ENCODE data around the gene BFSP2. TPM values are rescaled to one million over a fixed set of nuclear protein-coding genes. Genes with fewer than 3 reads are reported as not detected.

Gene BFSP2
- total and polyA plus RNA-seq, 2 of the 13 experiments (the other 11 are each of a cell fraction or from before 2014, with no cell fraction given): not detected

DNA sequence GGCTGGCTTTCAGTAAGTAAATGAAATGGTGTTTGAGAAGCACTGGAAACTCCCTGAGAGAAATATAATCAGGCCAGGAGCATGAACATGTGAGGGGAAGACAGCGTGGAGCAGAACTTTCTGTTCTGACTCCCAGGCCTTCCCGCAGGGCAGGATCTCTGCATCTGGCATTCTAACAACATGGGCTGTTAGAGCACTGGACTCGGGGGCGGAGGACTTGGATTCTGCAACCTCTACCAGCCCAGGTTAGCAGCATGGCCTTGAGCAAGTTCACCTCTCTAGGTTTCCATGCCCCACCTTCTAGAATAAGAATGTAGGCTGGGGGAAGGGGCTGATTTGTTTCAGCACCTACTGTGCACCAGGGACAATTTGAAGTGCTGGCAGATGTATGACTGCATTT is 12.5 kb upstream of the BFSP2 start:
- CTCF ChIA-PET (ENCODE audit: low intra/inter-chr PET ratio, low total read pairs): no interaction called here
- Histone ChIP-seq H3K9ac (ENCODE audit: insufficient read depth, low read depth, low read length) (no peak overlapping the region), H3K4me2 (ENCODE audit: low read depth, low read length) (no peak overlapping the region), H3K36me3 (replicated peaks in 1 of 2; ENCODE audit: control insufficient read depth in 1 of 2, insufficient read depth in 2 of 2, low read length in 2 of 2) (no peaks in the 10 kb centered on the region), H3K4me1 (ENCODE audit: insufficient read depth, low read length) (peaks cover 11% of the 10 kb centered on the region), H3K27ac (ENCODE audit: extremely low read length, insufficient read depth, low read length) (no peak overlapping the region), H3K79me2 (ENCODE audit: insufficient read depth, low read length) (no peaks in the 10 kb centered on the region), H3K9me3 (ENCODE audit: low read length) (no peaks in the 10 kb centered on the region), H4K20me1 (ENCODE audit: insufficient read depth, low read length) (no peaks in the 10 kb centered on the region), H3K4me3 (replicated peaks in 1 of 3; ENCODE audit: insufficient read depth in 1 of 3, low read depth in 2 of 3, low read length in 3 of 3) (no peak overlapping the region), H3K27me3 (ENCODE audit: control insufficient read depth in 1 of 2, insufficient read depth in 2 of 2, low read length in 2 of 2) (peaks cover 2 to 11% of the 10 kb centered on the region in 2 experiments; a peak in 1 of 5 replicates), H2AFZ (ENCODE audit: low read length) (no peak overlapping the region)
- BruUV-seq (replicated peaks): no TSS peak
- DNase-seq (ENCODE audit: low spot score) (no peak), ATAC-seq (no peak), FAIRE-seq (no peak)
- TF ChIP-seq PRMT3 (CRISPR knock-in tag; IDR thresholded peaks at IDR 0.05; ENCODE audit: borderline replicate concordance, low read depth): no peak
- no peak for TF ChIP-seq BCL6 (CRISPR knock-in tag; IDR thresholded peaks at IDR 0.05)
- TF ChIP-seq KLF13 (CRISPR knock-in tag; IDR thresholded peaks at IDR 0.05): no peak
- TF ChIP-seq ZNF709 (CRISPR knock-in tag; IDR thresholded peaks at IDR 0.05): no peak
- TF ChIP-seq CEBPG (CRISPR knock-in tag; IDR thresholded peaks at IDR 0.05): no peak
- TF ChIP-seq, protein P1, sequence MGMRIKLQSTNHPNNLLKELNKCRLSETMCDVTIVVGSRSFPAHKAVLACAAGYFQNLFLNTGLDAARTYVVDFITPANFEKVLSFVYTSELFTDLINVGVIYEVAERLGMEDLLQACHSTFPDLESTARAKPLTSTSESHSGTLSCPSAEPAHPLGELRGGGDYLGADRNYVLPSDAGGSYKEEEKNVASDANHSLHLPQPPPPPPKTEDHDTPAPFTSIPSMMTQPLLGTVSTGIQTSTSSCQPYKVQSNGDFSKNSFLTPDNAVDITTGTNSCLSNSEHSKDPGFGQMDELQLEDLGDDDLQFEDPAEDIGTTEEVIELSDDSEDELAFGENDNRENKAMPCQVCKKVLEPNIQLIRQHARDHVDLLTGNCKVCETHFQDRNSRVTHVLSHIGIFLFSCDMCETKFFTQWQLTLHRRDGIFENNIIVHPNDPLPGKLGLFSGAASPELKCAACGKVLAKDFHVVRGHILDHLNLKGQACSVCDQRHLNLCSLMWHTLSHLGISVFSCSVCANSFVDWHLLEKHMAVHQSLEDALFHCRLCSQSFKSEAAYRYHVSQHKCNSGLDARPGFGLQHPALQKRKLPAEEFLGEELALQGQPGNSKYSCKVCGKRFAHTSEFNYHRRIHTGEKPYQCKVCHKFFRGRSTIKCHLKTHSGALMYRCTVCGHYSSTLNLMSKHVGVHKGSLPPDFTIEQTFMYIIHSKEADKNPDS (CRISPR knock-in tag; IDR thresholded peaks at IDR 0.05): no peak
- TF ChIP-seq ZNF143 (CRISPR knock-in tag; IDR thresholded peaks at IDR 0.05): no peak
- TF ChIP-seq MAF1 (CRISPR knock-in tag; IDR thresholded peaks at IDR 0.05; ENCODE audit: borderline replicate concordance): no peak
- no peak for TF ChIP-seq ZNF138 (CRISPR knock-in tag; IDR thresholded peaks at IDR 0.05; ENCODE audit: low read depth)
- TF ChIP-seq, protein P2, sequence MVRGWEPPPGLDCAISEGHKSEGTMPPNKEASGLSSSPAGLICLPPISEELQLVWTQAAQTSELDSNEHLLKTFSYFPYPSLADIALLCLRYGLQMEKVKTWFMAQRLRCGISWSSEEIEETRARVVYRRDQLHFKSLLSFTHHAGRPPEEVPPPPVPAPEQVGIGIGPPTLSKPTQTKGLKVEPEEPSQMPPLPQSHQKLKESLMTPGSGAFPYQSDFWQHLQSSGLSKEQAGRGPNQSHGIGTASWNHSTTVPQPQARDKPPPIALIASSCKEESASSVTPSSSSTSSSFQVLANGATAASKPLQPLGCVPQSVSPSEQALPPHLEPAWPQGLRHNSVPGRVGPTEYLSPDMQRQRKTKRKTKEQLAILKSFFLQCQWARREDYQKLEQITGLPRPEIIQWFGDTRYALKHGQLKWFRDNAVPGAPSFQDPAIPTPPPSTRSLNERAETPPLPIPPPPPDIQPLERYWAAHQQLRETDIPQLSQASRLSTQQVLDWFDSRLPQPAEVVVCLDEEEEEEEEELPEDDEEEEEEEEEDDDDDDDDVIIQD (CRISPR knock-in tag; IDR thresholded peaks at IDR 0.05; ENCODE audit: low read depth): no peak
- TF ChIP-seq ZNF772 (CRISPR knock-in tag; IDR thresholded peaks at IDR 0.05): no peak
- no peak for TF ChIP-seq ZBTB3 (CRISPR knock-in tag; IDR thresholded peaks at IDR 0.05; ENCODE audit: borderline replicate concordance, low read depth)
- TF ChIP-seq, protein P3, sequence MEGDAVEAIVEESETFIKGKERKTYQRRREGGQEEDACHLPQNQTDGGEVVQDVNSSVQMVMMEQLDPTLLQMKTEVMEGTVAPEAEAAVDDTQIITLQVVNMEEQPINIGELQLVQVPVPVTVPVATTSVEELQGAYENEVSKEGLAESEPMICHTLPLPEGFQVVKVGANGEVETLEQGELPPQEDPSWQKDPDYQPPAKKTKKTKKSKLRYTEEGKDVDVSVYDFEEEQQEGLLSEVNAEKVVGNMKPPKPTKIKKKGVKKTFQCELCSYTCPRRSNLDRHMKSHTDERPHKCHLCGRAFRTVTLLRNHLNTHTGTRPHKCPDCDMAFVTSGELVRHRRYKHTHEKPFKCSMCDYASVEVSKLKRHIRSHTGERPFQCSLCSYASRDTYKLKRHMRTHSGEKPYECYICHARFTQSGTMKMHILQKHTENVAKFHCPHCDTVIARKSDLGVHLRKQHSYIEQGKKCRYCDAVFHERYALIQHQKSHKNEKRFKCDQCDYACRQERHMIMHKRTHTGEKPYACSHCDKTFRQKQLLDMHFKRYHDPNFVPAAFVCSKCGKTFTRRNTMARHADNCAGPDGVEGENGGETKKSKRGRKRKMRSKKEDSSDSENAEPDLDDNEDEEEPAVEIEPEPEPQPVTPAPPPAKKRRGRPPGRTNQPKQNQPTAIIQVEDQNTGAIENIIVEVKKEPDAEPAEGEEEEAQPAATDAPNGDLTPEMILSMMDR (CRISPR knock-in tag; IDR thresholded peaks at IDR 0.05): no peak
- no peak for TF ChIP-seq ZNF263 (CRISPR knock-in tag; IDR thresholded peaks at IDR 0.05)
- no peak for TF ChIP-seq ZSCAN22 (CRISPR knock-in tag; IDR thresholded peaks at IDR 0.05)
- no peak for TF ChIP-seq NR1H2 (CRISPR knock-in tag; IDR thresholded peaks at IDR 0.05; ENCODE audit: borderline replicate concordance, low read depth)
- POLR2A ChIA-PET: no interaction called here
- intact Hi-C loops (cut with micrococcal nuclease; ENCODE audit: unreplicated experiment): no loop called here
- in situ Hi-C loops (cut with HindIII; ENCODE audit: extremely low pct_ligation_motif_present, low pct_unique_long_range_greater_than_20kb): loop anchor here (5.0 to 25.0 kb wide), 2 partner anchors 655 to 850 kb away; no protein-coding TSS in a partner anchor
- 8% methylated on average over 1 of the region's 4 CpGs for WGBS (ENCODE audit: low lambda C conversion rate)
